ENCODE results near the gene ANKRD17.
"Not testable (repeated sequence)": the region's sequence is repeated elsewhere in the genome, so short reads cannot be mapped to it uniquely, and the experiment has no call there.

The ANKRD17 gene
- total RNA-seq = 130 to 208 (median 147) reads per million in 3 donors

DNA sequence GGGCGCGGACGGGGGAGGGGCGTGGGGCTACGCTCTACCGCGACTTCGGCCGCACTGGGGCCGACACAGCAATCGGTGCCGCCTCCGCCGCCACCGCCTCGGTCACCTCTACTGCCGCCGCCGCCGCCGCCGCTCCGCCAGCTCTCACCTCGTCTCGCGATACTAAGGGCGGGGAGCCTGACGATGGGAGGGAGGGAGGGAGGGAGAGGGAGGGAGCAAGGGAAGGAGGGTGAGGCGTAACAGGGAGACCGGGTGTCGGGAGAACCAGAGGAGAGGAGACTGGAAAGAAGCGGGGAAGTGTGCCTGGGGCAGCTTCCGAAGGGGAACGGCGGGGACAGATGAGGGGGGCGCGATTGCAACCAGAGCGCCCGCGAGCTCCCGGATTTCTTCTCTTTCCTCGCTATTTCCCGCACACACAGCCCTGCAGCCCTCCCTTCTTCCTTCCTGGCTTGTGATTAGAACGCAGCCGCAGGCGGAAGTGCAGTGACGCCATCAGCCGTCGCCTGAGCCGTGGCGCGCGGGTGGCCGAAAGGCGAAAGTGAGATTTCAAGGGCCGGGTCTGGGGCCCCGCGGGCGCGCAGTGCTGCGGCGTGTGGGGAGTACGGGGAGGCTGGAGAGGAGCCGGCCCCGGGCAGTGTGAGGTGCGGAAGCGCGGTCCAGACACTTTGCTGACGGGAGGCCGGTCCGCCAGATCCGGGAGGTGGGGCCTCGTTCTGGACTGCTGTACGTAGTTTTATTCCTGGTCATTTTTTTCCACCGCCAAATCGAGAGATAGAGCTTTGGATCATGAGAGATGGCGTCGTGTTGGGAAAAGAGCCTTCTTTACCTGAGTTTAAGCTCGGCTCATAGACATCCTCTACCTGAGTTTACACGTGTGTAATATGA, at the start of gene ANKRD17:
Gene ANKRD17 (minus strand): TSS at position 113 of the 885 bp plus-strand sequence. CDS start 130 bp downstream, outside the sequence.
- H3K4me1 ChIP-seq (ENCODE audit: control insufficient read depth, insufficient read depth, low read length, poor library complexity, severe bottlenecking) = peaks cover 9% of the 10 kb centered on the region
- H3K27me3 ChIP-seq (replicated peaks; ENCODE audit: control insufficient read depth, insufficient read depth, low read length, poor library complexity, severe bottlenecking) = no peaks in the 10 kb centered on the region
- H3K36me3 ChIP-seq (ENCODE audit: control insufficient read depth, insufficient read depth, low read length) = no peaks in the 10 kb centered on the region
- H3K9me3 ChIP-seq (ENCODE audit: control insufficient read depth, low read length) = no peaks in the 10 kb centered on the region
- peak within 1 kb of the TSS; percentile 96 for H3K27ac ChIP-seq (ENCODE audit: insufficient read depth, low read length, poor library complexity, severe bottlenecking)
- H3K4me3 ChIP-seq (ENCODE audit: insufficient read depth, low read depth, low read length, poor library complexity, severe bottlenecking) = peak within 1 kb of the TSS; percentile 81
- peak; percentile 82 to 87 (median 83) for DNase-seq

DNA sequence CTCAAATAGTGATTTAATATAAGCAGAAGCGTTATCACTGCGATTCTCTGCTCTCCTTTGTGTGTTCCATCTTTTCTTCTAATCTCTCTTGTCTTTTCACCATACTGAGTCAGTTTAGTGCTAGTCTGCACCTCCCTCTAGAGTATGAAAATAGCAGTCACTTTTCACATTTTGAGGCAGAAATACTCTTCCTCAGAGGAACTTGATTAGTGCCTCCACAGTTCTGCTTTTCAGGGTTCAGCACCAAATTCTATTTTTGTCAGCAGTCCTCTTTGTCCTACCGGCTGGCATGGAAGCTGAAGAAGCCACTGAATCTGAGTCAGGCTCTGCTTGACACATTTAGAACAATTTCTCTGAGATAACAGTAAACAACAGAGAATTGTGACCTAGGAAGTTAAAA, 49.7 kb upstream of the ANKRD17 start:
- Histone ChIP-seq H3K9me3 (ENCODE audit: control insufficient read depth, low read length) (no peaks in the 10 kb centered on the region), H3K4me1 (ENCODE audit: control insufficient read depth, insufficient read depth, low read length, poor library complexity, severe bottlenecking) (no peaks in the 10 kb centered on the region), H3K36me3 (ENCODE audit: control insufficient read depth, insufficient read depth, low read length) (no peaks in the 10 kb centered on the region), H3K4me3 (ENCODE audit: insufficient read depth, low read depth, low read length, poor library complexity, severe bottlenecking) (no peak overlapping the region), H3K27me3 (replicated peaks; ENCODE audit: control insufficient read depth, insufficient read depth, low read length, poor library complexity, severe bottlenecking) (no peaks in the 10 kb centered on the region), H3K27ac (ENCODE audit: insufficient read depth, low read length, poor library complexity, severe bottlenecking) (no peak overlapping the region)
- no peak for DNase-seq

DNA sequence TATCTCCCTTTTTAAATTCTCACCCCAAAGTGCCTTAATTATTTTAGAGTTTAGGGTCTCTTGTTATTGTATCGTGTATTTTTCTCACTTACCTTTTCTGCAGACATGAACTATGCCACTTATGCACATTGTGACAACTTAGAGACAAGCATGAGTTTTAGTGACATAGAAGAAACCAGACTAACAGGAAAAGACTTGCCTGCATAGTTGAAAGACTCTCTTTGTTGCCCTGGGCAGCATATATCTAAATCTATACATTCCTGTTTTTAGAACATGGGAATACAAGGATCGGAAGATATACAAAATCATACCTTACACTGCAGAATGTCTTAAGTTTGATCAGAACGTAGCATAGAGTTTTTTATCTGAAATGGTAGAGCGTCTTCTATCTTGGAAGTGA, 45.1 kb upstream of the ANKRD17 start:
- no peak for DNase-seq
- Histone ChIP-seq H3K4me3 (ENCODE audit: insufficient read depth, low read depth, low read length, poor library complexity, severe bottlenecking) (no peak overlapping the region), H3K27me3 (replicated peaks; ENCODE audit: control insufficient read depth, insufficient read depth, low read length, poor library complexity, severe bottlenecking) (no peaks in the 10 kb centered on the region), H3K36me3 (ENCODE audit: control insufficient read depth, insufficient read depth, low read length) (no peaks in the 10 kb centered on the region), H3K27ac (ENCODE audit: insufficient read depth, low read length, poor library complexity, severe bottlenecking) (no peak overlapping the region), H3K4me1 (ENCODE audit: control insufficient read depth, insufficient read depth, low read length, poor library complexity, severe bottlenecking) (no peaks in the 10 kb centered on the region), H3K9me3 (ENCODE audit: control insufficient read depth, low read length) (peaks cover 12% of the 10 kb centered on the region)

- Histone ChIP-seq H3K9me3 (ENCODE audit: control insufficient read depth, low read length) (peaks cover 16% of the 10 kb centered on the region), H3K4me1 (ENCODE audit: control insufficient read depth, insufficient read depth, low read length, poor library complexity, severe bottlenecking) (no peaks in the 10 kb centered on the region), H3K27me3 (replicated peaks; ENCODE audit: control insufficient read depth, insufficient read depth, low read length, poor library complexity, severe bottlenecking) (no peaks in the 10 kb centered on the region), H3K36me3 (ENCODE audit: control insufficient read depth, insufficient read depth, low read length) (no peaks in the 10 kb centered on the region), H3K27ac (ENCODE audit: insufficient read depth, low read length, poor library complexity, severe bottlenecking) (no peak overlapping the region), H3K4me3 (ENCODE audit: insufficient read depth, low read depth, low read length, poor library complexity, severe bottlenecking) (no peak overlapping the region)
- DNase-seq = no peak
Measured at GRCh38 chr4:73299548-73300280, 41.1 kb upstream of the ANKRD17 start.

DNA sequence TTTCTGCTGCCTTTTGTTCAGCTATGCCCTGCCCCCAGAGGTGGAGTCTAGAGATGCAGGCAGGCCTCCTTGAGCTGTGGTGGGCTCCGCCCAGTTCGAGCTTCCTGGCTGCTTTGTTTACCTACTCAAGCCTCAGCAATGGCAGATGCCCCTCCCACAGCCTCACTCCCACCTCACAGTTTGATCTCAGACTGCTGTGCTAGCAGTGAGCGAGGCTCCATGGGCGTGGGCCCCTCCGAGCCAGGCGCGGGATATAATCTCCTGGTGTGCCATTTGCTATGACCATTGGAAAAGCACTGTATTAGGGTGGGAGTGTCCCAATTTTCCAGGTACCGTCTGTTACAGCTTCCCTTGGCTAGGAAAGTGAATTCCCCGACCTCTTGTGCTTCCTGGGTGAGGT, 34.1 kb upstream of the ANKRD17 start:
- not testable (repeated sequence) for DNase-seq; H3K9me3 ChIP-seq (ENCODE audit: control insufficient read depth, low read length); H3K27me3 ChIP-seq (replicated peaks; ENCODE audit: control insufficient read depth, insufficient read depth, low read length, poor library complexity, severe bottlenecking); H3K4me1 ChIP-seq (ENCODE audit: control insufficient read depth, insufficient read depth, low read length, poor library complexity, severe bottlenecking); H3K4me3 ChIP-seq (ENCODE audit: insufficient read depth, low read depth, low read length, poor library complexity, severe bottlenecking); H3K27ac ChIP-seq (ENCODE audit: insufficient read depth, low read length, poor library complexity, severe bottlenecking); H3K36me3 ChIP-seq (ENCODE audit: control insufficient read depth, insufficient read depth, low read length)

DNA sequence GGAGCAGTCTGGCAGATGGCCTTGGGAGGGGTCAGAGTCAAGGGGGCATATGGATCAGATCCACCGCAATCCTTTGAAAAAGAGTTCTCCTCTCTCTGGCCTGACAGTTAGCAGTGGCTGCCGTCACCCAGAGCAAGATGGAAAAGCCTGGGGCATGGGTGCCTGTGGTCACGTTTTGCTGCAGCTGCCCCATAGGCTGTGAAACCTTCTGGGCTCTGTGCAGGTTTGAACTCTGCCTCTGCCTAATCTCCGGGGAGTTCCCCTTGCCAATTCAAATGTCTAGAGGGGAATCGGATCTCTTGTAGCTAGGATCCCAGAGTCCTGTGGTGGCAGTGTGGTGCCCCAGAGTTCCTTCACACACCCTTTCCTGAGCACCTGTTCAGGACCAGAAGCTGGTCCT, 23.4 kb upstream of the ANKRD17 start:
- no peak overlapping the region for H3K4me3 ChIP-seq (ENCODE audit: insufficient read depth, low read depth, low read length, poor library complexity, severe bottlenecking)
- DNase-seq = no peak
- H3K9me3 ChIP-seq (ENCODE audit: control insufficient read depth, low read length) = no peaks in the 10 kb centered on the region
- H3K36me3 ChIP-seq (ENCODE audit: control insufficient read depth, insufficient read depth, low read length) = no peaks in the 10 kb centered on the region
- H3K4me1 ChIP-seq (ENCODE audit: control insufficient read depth, insufficient read depth, low read length, poor library complexity, severe bottlenecking) = no peaks in the 10 kb centered on the region
- H3K27me3 ChIP-seq (replicated peaks; ENCODE audit: control insufficient read depth, insufficient read depth, low read length, poor library complexity, severe bottlenecking) = no peaks in the 10 kb centered on the region
- H3K27ac ChIP-seq (ENCODE audit: insufficient read depth, low read length, poor library complexity, severe bottlenecking) = no peak overlapping the region

GRCh38 chr4:73281396-73281795, 22.8 kb upstream of the ANKRD17 start:
- H3K36me3 ChIP-seq (ENCODE audit: control insufficient read depth, insufficient read depth, low read length) = no peaks in the 10 kb centered on the region
- no peaks in the 10 kb centered on the region for H3K27me3 ChIP-seq (replicated peaks; ENCODE audit: control insufficient read depth, insufficient read depth, low read length, poor library complexity, severe bottlenecking)
- DNase-seq = no peak
- no peak overlapping the region for H3K4me3 ChIP-seq (ENCODE audit: insufficient read depth, low read depth, low read length, poor library complexity, severe bottlenecking)
- H3K4me1 ChIP-seq (ENCODE audit: control insufficient read depth, insufficient read depth, low read length, poor library complexity, severe bottlenecking) = no peaks in the 10 kb centered on the region
- H3K9me3 ChIP-seq (ENCODE audit: control insufficient read depth, low read length) = no peaks in the 10 kb centered on the region
- H3K27ac ChIP-seq (ENCODE audit: insufficient read depth, low read length, poor library complexity, severe bottlenecking) = no peak overlapping the region

- H3K27ac ChIP-seq (ENCODE audit: insufficient read depth, low read length, poor library complexity, severe bottlenecking) = no peak overlapping the region
- no peaks in the 10 kb centered on the region for H3K27me3 ChIP-seq (replicated peaks; ENCODE audit: control insufficient read depth, insufficient read depth, low read length, poor library complexity, severe bottlenecking)
- no peak overlapping the region for H3K4me3 ChIP-seq (ENCODE audit: insufficient read depth, low read depth, low read length, poor library complexity, severe bottlenecking)
- H3K36me3 ChIP-seq (ENCODE audit: control insufficient read depth, insufficient read depth, low read length) = no peaks in the 10 kb centered on the region
- DNase-seq = no peak
- H3K9me3 ChIP-seq (ENCODE audit: control insufficient read depth, low read length) = no peaks in the 10 kb centered on the region
- H3K4me1 ChIP-seq (ENCODE audit: control insufficient read depth, insufficient read depth, low read length, poor library complexity, severe bottlenecking) = no peaks in the 10 kb centered on the region
Measured at GRCh38 chr4:73277201-73277600, 18.6 kb upstream of the ANKRD17 start.

DNA sequence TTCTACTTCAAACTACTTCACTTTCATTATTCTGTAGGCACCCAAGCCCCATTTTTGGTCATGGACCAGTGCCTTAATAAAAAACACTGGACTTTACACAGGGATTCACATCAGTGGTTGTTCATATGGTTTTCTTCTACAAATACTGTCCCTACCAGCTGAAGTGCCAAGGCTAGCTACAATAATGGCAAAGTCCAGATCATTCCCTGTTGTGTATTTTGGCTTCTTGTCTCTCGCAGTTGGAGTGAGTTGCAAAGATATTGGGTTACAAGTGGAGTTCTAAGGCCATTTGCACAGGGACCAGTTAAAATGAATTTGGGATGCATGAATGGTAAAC, 16.7 kb upstream of the ANKRD17 start:
- Histone ChIP-seq H3K36me3 (ENCODE audit: control insufficient read depth, insufficient read depth, low read length) (no peaks in the 10 kb centered on the region), H3K4me1 (ENCODE audit: control insufficient read depth, insufficient read depth, low read length, poor library complexity, severe bottlenecking) (no peaks in the 10 kb centered on the region), H3K9me3 (ENCODE audit: control insufficient read depth, low read length) (no peaks in the 10 kb centered on the region), H3K27me3 (replicated peaks; ENCODE audit: control insufficient read depth, insufficient read depth, low read length, poor library complexity, severe bottlenecking) (no peaks in the 10 kb centered on the region), H3K4me3 (ENCODE audit: insufficient read depth, low read depth, low read length, poor library complexity, severe bottlenecking) (no peak overlapping the region), H3K27ac (ENCODE audit: insufficient read depth, low read length, poor library complexity, severe bottlenecking) (no peak overlapping the region)
- DNase-seq = no peak

DNA sequence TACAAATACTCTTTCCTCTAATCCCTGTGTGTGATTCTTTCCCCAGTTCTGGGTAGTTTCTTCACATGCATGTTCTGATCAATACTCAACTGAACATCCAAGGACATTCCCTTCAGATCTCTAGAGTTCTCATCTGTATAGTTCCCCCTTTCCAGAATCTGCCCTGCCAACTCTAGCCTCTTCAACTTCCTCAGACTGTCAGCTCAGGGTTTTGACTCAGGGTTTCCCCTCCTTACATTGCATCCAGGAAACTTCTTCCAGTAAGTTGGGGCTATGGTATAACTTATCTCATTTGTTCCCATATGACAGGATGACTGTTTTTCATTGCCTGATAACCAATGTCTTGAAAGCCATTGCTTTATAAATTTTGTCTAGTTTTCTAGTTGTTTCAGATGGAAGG, 14.2 kb upstream of the ANKRD17 start:
- DNase-seq = no peak
- no peaks in the 10 kb centered on the region for H3K4me1 ChIP-seq (ENCODE audit: control insufficient read depth, insufficient read depth, low read length, poor library complexity, severe bottlenecking)
- no peak overlapping the region for H3K27ac ChIP-seq (ENCODE audit: insufficient read depth, low read length, poor library complexity, severe bottlenecking)
- no peaks in the 10 kb centered on the region for H3K36me3 ChIP-seq (ENCODE audit: control insufficient read depth, insufficient read depth, low read length)
- no peak overlapping the region for H3K4me3 ChIP-seq (ENCODE audit: insufficient read depth, low read depth, low read length, poor library complexity, severe bottlenecking)
- H3K27me3 ChIP-seq (replicated peaks; ENCODE audit: control insufficient read depth, insufficient read depth, low read length, poor library complexity, severe bottlenecking) = no peaks in the 10 kb centered on the region
- H3K9me3 ChIP-seq (ENCODE audit: control insufficient read depth, low read length) = no peaks in the 10 kb centered on the region

Measured in effector memory CD4-positive, alpha-beta T cell (primary cell).